ENCODE data around the gene KLF6. TPM values are rescaled to one million over a fixed set of nuclear protein-coding genes. Genes with fewer than 3 reads are reported as not detected.

KLF6 gene
- total RNA-seq, 1 donor from 2014 or later = 319 TPM

DNA sequence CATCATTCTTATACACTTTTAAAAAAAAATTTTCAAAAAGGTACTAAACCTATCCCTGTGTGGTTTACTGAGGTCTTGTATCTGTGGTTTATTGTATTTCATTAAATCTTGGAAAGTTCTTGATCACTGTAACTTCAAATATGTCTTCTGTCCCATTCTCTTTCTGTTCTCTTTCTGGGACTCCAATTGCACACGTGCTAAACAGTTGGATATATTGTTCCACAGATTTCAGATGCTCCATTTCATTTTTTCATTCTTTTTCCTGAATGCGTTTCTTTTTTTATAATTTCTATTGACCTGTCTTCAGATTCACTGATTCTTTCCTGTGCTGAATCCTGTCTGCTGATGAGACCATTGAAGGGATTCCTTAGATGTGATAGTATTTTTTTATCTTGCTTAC, 4.6 kb upstream of the KLF6 start:
- H3K27me3 ChIP-seq (ENCODE audit: insufficient read depth, low read length) = no peaks in the 10 kb centered on the region
- no peak overlapping the region for H2AFZ ChIP-seq (ENCODE audit: low read depth, low read length)
- no peak overlapping the region for H3K27ac ChIP-seq (ENCODE audit: low read depth, low read length)
- TF ChIP-seq, protein P1, sequence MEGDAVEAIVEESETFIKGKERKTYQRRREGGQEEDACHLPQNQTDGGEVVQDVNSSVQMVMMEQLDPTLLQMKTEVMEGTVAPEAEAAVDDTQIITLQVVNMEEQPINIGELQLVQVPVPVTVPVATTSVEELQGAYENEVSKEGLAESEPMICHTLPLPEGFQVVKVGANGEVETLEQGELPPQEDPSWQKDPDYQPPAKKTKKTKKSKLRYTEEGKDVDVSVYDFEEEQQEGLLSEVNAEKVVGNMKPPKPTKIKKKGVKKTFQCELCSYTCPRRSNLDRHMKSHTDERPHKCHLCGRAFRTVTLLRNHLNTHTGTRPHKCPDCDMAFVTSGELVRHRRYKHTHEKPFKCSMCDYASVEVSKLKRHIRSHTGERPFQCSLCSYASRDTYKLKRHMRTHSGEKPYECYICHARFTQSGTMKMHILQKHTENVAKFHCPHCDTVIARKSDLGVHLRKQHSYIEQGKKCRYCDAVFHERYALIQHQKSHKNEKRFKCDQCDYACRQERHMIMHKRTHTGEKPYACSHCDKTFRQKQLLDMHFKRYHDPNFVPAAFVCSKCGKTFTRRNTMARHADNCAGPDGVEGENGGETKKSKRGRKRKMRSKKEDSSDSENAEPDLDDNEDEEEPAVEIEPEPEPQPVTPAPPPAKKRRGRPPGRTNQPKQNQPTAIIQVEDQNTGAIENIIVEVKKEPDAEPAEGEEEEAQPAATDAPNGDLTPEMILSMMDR (IDR thresholded peaks at IDR 0.05; ENCODE audit: insufficient read depth, low read depth, low read length) = no peak
- TF ChIP-seq EZH2 (IDR thresholded peaks at IDR 0.05; ENCODE audit: insufficient read depth, low read length) = no peak
- no peak overlapping the region for H3K4me2 ChIP-seq (ENCODE audit: low read length)
- Mint-ChIP-seq H3K36me3 (ENCODE audit: low read depth, unreplicated experiment) (peaks cover 2% of the 10 kb centered on the region), H3K27ac (ENCODE audit: unreplicated experiment) (no peak overlapping the region), H3K9me3 (ENCODE audit: unreplicated experiment) (peaks cover 12% of the 10 kb centered on the region), H3K27me3 (ENCODE audit: low read depth, unreplicated experiment) (no peaks in the 10 kb centered on the region), H3K4me3 (ENCODE audit: unreplicated experiment) (no peak overlapping the region), H3K4me1 (ENCODE audit: low read depth, unreplicated experiment) (peaks cover 7% of the 10 kb centered on the region)
- no peaks in the 10 kb centered on the region for H3K36me3 ChIP-seq (ENCODE audit: insufficient read depth, low read length)
- peaks cover 3% of the 10 kb centered on the region for H3K9me3 ChIP-seq (ENCODE audit: insufficient read depth, low read depth, low read length)
- H3K9ac ChIP-seq (ENCODE audit: low read length) = no peak overlapping the region
- H3K4me1 ChIP-seq (ENCODE audit: insufficient read depth, low read length) = peaks cover 10% of the 10 kb centered on the region
- no peak overlapping the region for H3K4me3 ChIP-seq (ENCODE audit: insufficient read depth, low read depth, low read length)
- H4K20me1 ChIP-seq (ENCODE audit: insufficient read depth, low read length) = peaks cover under 1% of the 10 kb centered on the region
- peaks cover 8% of the 10 kb centered on the region for H3K79me2 ChIP-seq (ENCODE audit: insufficient read depth, low read length)
- FAIRE-seq (no peak), DNase-seq (ENCODE audit: low read depth) (no peak)

DNA sequence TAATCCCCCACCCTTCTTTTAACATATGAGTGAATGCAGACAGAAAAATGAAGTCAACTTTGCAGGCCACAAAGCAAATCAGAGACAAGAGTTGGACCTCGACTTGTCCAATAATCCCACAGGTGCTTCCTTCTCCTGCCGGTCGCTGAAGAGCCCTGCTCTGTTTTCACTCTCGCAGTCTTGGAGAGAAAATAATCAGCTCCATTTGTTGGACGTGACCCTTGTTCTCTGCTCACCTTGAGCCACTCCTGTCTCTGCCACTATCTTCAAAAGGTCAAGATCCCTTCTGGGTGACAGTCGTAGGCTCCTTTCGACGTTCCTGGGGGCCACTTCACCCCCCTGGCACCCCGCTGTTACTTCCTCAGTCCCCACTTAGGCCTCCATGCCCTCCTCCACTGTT, 2.8 kb upstream of the KLF6 start:
- Histone ChIP-seq H3K4me2 (ENCODE audit: low read length) (no peak overlapping the region), H3K79me2 (ENCODE audit: insufficient read depth, low read length) (peaks cover 26% of the 10 kb centered on the region), H3K36me3 (ENCODE audit: insufficient read depth, low read length) (no peaks in the 10 kb centered on the region), H3K4me3 (ENCODE audit: insufficient read depth, low read depth, low read length) (no peak overlapping the region), H3K9me3 (ENCODE audit: insufficient read depth, low read depth, low read length) (no peaks in the 10 kb centered on the region), H3K27ac (ENCODE audit: low read depth, low read length) (no peak overlapping the region), H2AFZ (ENCODE audit: low read depth, low read length) (no peak overlapping the region), H4K20me1 (ENCODE audit: insufficient read depth, low read length) (peaks cover 18% of the 10 kb centered on the region), H3K9ac (ENCODE audit: low read length) (no peak overlapping the region), H3K27me3 (ENCODE audit: insufficient read depth, low read length) (no peaks in the 10 kb centered on the region), H3K4me1 (ENCODE audit: insufficient read depth, low read length) (peaks cover 10% of the 10 kb centered on the region)
- H3K27me3 Mint-ChIP-seq (ENCODE audit: low read depth, unreplicated experiment) = no peaks in the 10 kb centered on the region
- peaks cover 11% of the 10 kb centered on the region for H3K9me3 Mint-ChIP-seq (ENCODE audit: unreplicated experiment)
- peak overlapping the region; percentile 38 for H3K27ac Mint-ChIP-seq (ENCODE audit: unreplicated experiment)
- FAIRE-seq (no peak), DNase-seq (ENCODE audit: low read depth) (no peak)
- H3K4me1 Mint-ChIP-seq (ENCODE audit: low read depth, unreplicated experiment) = peaks cover 7% of the 10 kb centered on the region
- peaks cover 18% of the 10 kb centered on the region for H3K36me3 Mint-ChIP-seq (ENCODE audit: low read depth, unreplicated experiment)
- no peak for TF ChIP-seq EZH2 (IDR thresholded peaks at IDR 0.05; ENCODE audit: insufficient read depth, low read length)
- TF ChIP-seq, protein P1 (IDR thresholded peaks at IDR 0.05; ENCODE audit: insufficient read depth, low read depth, low read length) = no peak
- no peak overlapping the region for H3K4me3 Mint-ChIP-seq (ENCODE audit: unreplicated experiment)

DNA sequence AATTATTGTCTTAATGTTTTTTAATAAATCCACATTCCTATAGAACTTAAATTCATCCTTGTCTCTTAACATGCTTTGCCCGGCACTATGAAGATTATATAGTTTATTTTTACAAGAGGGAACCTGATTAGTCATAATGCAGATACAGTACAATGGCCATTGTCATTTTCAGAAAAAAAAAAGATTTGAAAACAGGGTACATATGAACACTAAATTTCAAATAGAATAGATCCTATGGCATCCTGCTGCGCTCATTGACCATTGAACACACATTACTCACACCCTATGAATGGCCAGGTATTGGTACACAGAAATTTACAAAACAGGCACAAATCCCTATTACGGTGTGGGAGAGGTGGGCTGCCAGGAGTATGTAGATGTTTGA, 2.0 kb upstream of the KLF6 start:
- no peak for FAIRE-seq
- no peaks in the 10 kb centered on the region for H3K27me3 Mint-ChIP-seq (ENCODE audit: low read depth, unreplicated experiment)
- H2AFZ ChIP-seq (ENCODE audit: low read depth, low read length) = no peak overlapping the region
- peaks cover 5% of the 10 kb centered on the region for H3K4me1 Mint-ChIP-seq (ENCODE audit: low read depth, unreplicated experiment)
- peak overlapping the region; percentile 83 for H3K4me3 Mint-ChIP-seq (ENCODE audit: unreplicated experiment)
- H3K79me2 ChIP-seq (ENCODE audit: insufficient read depth, low read length) = peaks cover 34% of the 10 kb centered on the region
- H3K27me3 ChIP-seq (ENCODE audit: insufficient read depth, low read length) = no peaks in the 10 kb centered on the region
- peaks cover 11% of the 10 kb centered on the region for H3K4me1 ChIP-seq (ENCODE audit: insufficient read depth, low read length)
- H3K27ac ChIP-seq (ENCODE audit: low read depth, low read length) = peak overlapping the region; percentile 99
- no peaks in the 10 kb centered on the region for H3K9me3 ChIP-seq (ENCODE audit: insufficient read depth, low read depth, low read length)
- H3K27ac Mint-ChIP-seq (ENCODE audit: unreplicated experiment) = peak overlapping the region; percentile 90
- H3K4me3 ChIP-seq (ENCODE audit: insufficient read depth, low read depth, low read length) = peak overlapping the region; percentile 41
- peaks cover 7% of the 10 kb centered on the region for H3K36me3 ChIP-seq (ENCODE audit: insufficient read depth, low read length)
- H4K20me1 ChIP-seq (ENCODE audit: insufficient read depth, low read length) = peaks cover 26% of the 10 kb centered on the region
- no peak for TF ChIP-seq EZH2 (IDR thresholded peaks at IDR 0.05; ENCODE audit: insufficient read depth, low read length)
- TF ChIP-seq, protein P1 (IDR thresholded peaks at IDR 0.05; ENCODE audit: insufficient read depth, low read depth, low read length) = no peak
- peaks cover 24% of the 10 kb centered on the region for H3K36me3 Mint-ChIP-seq (ENCODE audit: low read depth, unreplicated experiment)
- peaks cover 7% of the 10 kb centered on the region for H3K9me3 Mint-ChIP-seq (ENCODE audit: unreplicated experiment)
- DNase-seq (ENCODE audit: low read depth) = no peak
- H3K9ac ChIP-seq (ENCODE audit: low read length) = peak overlapping the region; percentile 100
- peak overlapping the region; percentile 96 for H3K4me2 ChIP-seq (ENCODE audit: low read length)

Data from astrocyte (in vitro differentiated cells and primary cell).